Tibial artery (tissue), 4 donors: ENCODE results near the gene ANKRD13C.

ENCODE experiments used
- DNase-seq, 2 donors: peaks; one replicate each; pipeline ENCODE4 v3.0.0-alpha.2; 2019
- H3K27ac ChIP-seq, 2 donors: fragments of 200-600 bp; sonication (generic) in 1 of 2; 1 replicate in 1 of 2; 2 replicates in 1 of 2; pipeline ENCODE4 v1.5.1; 2018 to 2019; ENCODE audit warnings: mild to moderate bottlenecking in 1 of 2
- H3K27me3 ChIP-seq, 2 donors: fragments of 200-600 bp; sonication (generic) in 1 of 2; one replicate each; pipeline versions ENCODE4 v1.5.1 to v1.6.0; 2016 to 2019
- H3K36me3 ChIP-seq, 3 donors: fragments of 200-600 bp; sonication (generic) in 2 of 3; one replicate each; pipeline ENCODE4 v1.5.1; 2016 to 2019; ENCODE audit warnings: mild to moderate bottlenecking in 2 of 3
- H3K4me1 ChIP-seq, 4 donors: fragments of 200-600 bp; sonication (generic) in 2 of 4; 1 replicate in 3 of 4; 2 replicates in 1 of 4; pipeline ENCODE4 v1.5.1; 2016 to 2019
- H3K4me3 ChIP-seq, 2 donors: fragments of 200-600 bp; sonication (generic) in 1 of 2; 1 replicate in 1 of 2; 2 replicates in 1 of 2; pipeline ENCODE4 v1.5.1; 2018 to 2019; ENCODE audit warnings: mild to moderate bottlenecking in 2 of 2
- H3K9me3 ChIP-seq, 3 donors: fragments of 200-600 bp; sonication (generic) in 1 of 3; one replicate each; pipeline ENCODE4 v1.5.1; 2016 to 2019
- intact Hi-C: fragments of 100-400 bp; cut with DNase I; formaldehyde crosslinking; loops from one replicate; pipeline ENCODE4 v1.15.0; 2023; ENCODE audit warnings: low total_unique reads
- TF ChIP-seq, protein P1 (sequence below), 2 experiments: fragments of 200-600 bp in 1 of 2; fragments of 450-650 bp in 1 of 2; IDR thresholded peaks; one replicate each; pipeline ENCODE4 v1.5.1; 2017 to 2019; ENCODE audit warnings: antibody characterized with exemption in 2 of 2, mild to moderate bottlenecking in 1 of 2, moderate library complexity in 1 of 2

The ANKRD13C gene

DNA sequence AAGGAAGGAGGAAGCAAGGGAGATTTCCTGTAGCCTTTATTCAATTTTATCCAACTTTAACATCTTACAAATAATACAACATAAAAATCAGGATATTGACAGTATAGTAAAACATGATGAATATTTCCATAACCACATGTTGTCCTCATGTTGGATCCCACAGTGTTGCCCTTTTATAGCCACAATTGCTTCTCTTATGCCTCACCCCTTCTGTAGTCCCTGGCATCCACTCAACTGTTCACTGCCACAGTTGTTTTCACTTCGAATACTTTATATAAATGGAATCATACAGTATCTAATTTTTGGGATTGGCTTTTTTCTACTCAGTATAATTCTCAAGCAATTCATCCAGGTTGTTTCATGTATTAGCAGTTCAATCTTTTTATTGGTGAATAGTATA, 88.6 kb downstream of the ANKRD13C start:
- Histone ChIP-seq H3K4me3 (no peak overlapping the region), H3K4me1 (peaks cover 0 to 5% (median 2%) of the 10 kb centered on the region in 4 donors), H3K27ac (no peak overlapping the region), H3K27me3 (no peaks in the 10 kb centered on the region), H3K9me3 (no peaks in the 10 kb centered on the region), H3K36me3 (peaks cover 16 to 40% (median 31%) of the 10 kb centered on the region in 3 donors)
- no peak for DNase-seq
- TF ChIP-seq, protein P1, sequence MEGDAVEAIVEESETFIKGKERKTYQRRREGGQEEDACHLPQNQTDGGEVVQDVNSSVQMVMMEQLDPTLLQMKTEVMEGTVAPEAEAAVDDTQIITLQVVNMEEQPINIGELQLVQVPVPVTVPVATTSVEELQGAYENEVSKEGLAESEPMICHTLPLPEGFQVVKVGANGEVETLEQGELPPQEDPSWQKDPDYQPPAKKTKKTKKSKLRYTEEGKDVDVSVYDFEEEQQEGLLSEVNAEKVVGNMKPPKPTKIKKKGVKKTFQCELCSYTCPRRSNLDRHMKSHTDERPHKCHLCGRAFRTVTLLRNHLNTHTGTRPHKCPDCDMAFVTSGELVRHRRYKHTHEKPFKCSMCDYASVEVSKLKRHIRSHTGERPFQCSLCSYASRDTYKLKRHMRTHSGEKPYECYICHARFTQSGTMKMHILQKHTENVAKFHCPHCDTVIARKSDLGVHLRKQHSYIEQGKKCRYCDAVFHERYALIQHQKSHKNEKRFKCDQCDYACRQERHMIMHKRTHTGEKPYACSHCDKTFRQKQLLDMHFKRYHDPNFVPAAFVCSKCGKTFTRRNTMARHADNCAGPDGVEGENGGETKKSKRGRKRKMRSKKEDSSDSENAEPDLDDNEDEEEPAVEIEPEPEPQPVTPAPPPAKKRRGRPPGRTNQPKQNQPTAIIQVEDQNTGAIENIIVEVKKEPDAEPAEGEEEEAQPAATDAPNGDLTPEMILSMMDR (IDR thresholded peaks at IDR 0.05): no peak
- intact Hi-C loops: no loop called here

DNA sequence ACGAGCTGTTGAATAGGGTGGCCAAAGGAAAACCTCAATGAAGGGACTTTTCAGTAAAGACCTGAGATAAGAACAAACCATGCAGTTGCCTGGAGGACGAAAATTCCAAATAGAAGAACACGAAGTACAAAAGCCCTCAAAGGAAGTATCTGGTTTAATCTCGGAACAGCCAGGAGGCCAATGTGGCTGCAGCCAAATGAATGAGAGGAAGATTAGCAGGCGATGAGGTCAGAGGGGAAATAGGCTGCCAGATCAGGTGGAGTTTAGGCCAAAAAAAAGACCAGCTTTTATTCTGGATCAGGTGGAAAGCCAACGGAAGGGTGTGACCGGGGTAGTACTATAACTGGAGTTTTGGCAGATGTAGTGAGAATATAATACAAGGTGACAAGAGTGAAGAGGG, 89.7 kb downstream of the ANKRD13C start:
- intact Hi-C loops: no loop called here
- H3K36me3 ChIP-seq: peaks cover 16 to 40% (median 31%) of the 10 kb centered on the region in 3 donors
- no peaks in the 10 kb centered on the region for H3K27me3 ChIP-seq

DNA sequence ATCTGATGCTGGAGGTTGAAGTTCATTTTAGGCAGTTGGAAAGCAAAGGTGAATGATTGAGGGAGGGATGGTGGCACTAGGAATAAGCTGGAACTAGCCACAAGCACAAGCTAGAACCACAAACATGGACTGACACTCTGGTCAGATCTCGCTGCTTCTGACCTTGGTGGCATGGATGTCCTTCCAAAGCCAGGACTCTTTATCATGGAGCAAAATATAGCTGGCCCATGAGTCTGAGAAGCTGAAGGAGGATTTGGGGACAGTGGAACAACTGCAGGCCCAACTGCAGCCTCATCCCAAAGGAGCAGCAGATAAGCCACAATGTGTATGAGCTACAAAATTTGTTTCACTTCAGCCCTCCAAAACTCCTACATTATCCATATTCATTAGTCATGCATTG, 97.9 kb downstream of the ANKRD13C start:
- intact Hi-C loops: no loop called here
- H3K4me1 ChIP-seq: no peaks in the 10 kb centered on the region
- no peak overlapping the region for H3K4me3 ChIP-seq

More for the DNA sequence above, 89.7 kb downstream of the ANKRD13C start:
- Histone ChIP-seq H3K27ac (no peak overlapping the region), H3K9me3 (no peaks in the 10 kb centered on the region), H3K4me1 (peaks cover 0 to 5% (median 2%) of the 10 kb centered on the region in 4 donors), H3K4me3 (no peak overlapping the region)
- no peak for DNase-seq
- TF ChIP-seq, protein P1 (IDR thresholded peaks at IDR 0.05): no peak

DNA sequence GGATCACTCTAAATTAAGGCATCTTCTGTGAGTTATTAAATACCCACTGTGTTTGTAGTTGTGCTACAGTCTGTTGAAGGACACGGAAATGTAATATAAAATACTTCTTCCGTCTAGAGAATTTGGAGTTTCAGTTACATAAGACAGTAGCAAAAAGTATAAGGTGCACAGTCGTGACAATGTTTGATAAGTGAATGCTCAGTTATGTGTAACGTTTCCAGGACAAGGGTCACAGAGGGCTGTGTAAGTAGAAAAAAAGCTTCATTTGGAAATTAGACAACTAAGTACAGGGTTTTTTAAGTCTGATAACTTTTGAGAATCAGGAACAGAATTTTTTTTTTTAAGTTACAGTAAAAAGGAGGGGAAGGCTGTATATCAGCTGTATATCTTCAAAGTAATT, 105.8 kb downstream of the ANKRD13C start:
- Histone ChIP-seq H3K4me1 (no peaks in the 10 kb centered on the region), H3K27me3 (no peaks in the 10 kb centered on the region), H3K9me3 (no peaks in the 10 kb centered on the region), H3K4me3 (no peak overlapping the region), H3K27ac (no peak overlapping the region), H3K36me3 (peaks cover 74 to 94% (median 78%) of the 10 kb centered on the region in 3 donors)
- no peak for DNase-seq
- intact Hi-C loops: no loop called here
- TF ChIP-seq, protein P1 (IDR thresholded peaks at IDR 0.05): no peak

More for the DNA sequence above, 97.9 kb downstream of the ANKRD13C start:
- TF ChIP-seq, protein P1 (IDR thresholded peaks at IDR 0.05): no peak
- no peak for DNase-seq
- Histone ChIP-seq H3K36me3 (peaks cover 0 to 19% (median under 1%) of the 10 kb centered on the region in 3 donors), H3K27ac (no peak overlapping the region), H3K9me3 (no peaks in the 10 kb centered on the region), H3K27me3 (no peaks in the 10 kb centered on the region)

DNA sequence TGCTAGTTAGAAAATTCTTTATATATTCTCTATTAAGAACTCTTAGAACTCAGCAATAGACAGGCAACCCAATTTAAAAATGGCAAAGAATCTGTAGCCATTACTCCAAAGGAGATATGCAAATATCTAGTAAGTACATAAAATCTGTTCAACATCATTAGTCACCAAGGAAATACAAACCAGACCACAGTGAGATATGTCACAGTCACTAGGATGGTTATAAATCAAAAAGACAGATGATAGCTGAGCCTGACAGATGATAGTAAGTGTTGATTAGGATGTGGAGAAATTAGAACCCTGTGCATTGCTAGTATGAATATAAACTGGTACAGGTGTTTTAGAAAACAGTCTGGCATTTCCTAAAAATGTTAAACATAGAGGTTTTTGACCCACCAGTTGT, 106.8 kb downstream of the ANKRD13C start:
- Histone ChIP-seq H3K27ac (no peak overlapping the region), H3K36me3 (peaks cover 83 to 96% (median 85%) of the 10 kb centered on the region in 3 donors), H3K4me3 (no peak overlapping the region), H3K27me3 (no peaks in the 10 kb centered on the region), H3K4me1 (no peaks in the 10 kb centered on the region), H3K9me3 (no peaks in the 10 kb centered on the region)
- intact Hi-C loops: no loop called here
- no peak for DNase-seq
- TF ChIP-seq, protein P1 (IDR thresholded peaks at IDR 0.05): no peak

DNA sequence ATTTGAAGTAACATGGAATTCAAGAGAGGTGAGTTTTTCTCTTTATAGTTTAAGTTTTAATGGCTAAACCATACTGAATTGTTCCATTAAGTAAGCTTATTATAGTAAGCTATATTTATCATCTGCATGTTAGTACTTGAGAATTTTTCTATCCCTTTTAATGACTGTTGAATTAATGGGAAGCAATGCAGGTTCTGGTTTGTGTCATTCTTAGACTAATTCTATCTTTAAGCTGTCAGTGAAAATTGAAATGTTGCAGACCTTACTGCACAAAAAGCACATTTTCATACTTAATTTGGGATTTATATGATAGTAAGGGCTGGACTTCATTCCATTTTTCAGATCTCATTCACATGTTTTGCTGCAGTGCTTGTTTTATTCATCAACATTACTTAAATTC, 107.4 kb downstream of the ANKRD13C start:
- intact Hi-C loops: no loop called here

More for the DNA sequence above, 107.4 kb downstream of the ANKRD13C start:
- no peaks in the 10 kb centered on the region for H3K4me1 ChIP-seq
- no peak for DNase-seq
- no peaks in the 10 kb centered on the region for H3K27me3 ChIP-seq
- H3K9me3 ChIP-seq: no peaks in the 10 kb centered on the region
- no peak overlapping the region for H3K4me3 ChIP-seq
- no peak overlapping the region for H3K27ac ChIP-seq
- TF ChIP-seq, protein P1 (IDR thresholded peaks at IDR 0.05): no peak
- peaks cover 89 to 98% (median 92%) of the 10 kb centered on the region in 3 donors for H3K36me3 ChIP-seq
